Ishikawa (cell line): ENCODE measurements around the gene PPM1L.

Source experiments
- CEBPB ChIP-seq: IDR thresholded peaks from 2 replicates; pipeline ENCODE4 v1.6.1; 2012
- EP300 ChIP-seq: IDR thresholded peaks from 2 replicates; pipeline ENCODE4 v1.6.1; 2012; ENCODE audit warnings: borderline replicate concordance
- FOXM1 ChIP-seq: IDR thresholded peaks from 2 replicates; pipeline ENCODE4 v1.6.1; 2012; ENCODE audit warnings: low read depth, borderline replicate concordance
- MAX ChIP-seq: IDR thresholded peaks from 2 replicates; pipeline ENCODE4 v1.6.1; 2012
- RAD21 ChIP-seq: IDR thresholded peaks from 2 replicates; pipeline ENCODE4 v1.6.1; 2012; ENCODE audit warnings: low read depth

DNA sequence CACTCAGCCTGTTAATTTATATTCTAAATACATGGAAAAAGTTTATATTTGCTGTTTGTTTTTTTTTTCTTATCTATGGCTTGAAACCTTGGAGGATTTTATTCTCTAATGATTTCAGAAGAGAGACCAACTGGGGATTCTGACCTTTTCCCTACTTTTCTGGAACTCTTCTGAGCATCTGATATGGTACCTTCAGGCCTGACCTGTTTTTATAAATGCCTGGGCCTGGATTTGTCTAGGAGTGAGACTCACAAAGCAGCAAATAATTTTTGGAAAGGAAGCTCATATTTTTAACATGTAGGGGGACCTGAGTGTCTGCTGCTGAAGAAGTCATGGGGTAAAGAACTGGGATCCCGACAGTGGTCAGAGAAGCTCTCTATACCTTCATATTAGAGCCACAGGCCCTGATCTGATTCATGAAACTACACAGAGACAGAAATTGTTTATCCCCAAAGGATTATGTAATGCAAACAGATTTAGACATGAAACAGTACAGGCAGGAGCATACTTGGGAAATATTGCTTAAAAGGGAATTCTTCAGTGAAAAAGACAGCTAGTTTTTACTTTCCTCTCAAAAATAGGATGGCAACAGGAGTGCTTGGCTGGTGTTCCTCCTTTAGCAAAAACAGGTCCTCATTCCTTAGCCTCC is 15.9 kb downstream of the PPM1L start:
- no peak for TF ChIP-seq RAD21
- TF ChIP-seq MAX: no peak
- no peak for TF ChIP-seq FOXM1
- no peak for TF ChIP-seq CEBPB
- TF ChIP-seq EP300: no peak
